ENCODE data around the gene BTNL2.

Gene BTNL2

DNA sequence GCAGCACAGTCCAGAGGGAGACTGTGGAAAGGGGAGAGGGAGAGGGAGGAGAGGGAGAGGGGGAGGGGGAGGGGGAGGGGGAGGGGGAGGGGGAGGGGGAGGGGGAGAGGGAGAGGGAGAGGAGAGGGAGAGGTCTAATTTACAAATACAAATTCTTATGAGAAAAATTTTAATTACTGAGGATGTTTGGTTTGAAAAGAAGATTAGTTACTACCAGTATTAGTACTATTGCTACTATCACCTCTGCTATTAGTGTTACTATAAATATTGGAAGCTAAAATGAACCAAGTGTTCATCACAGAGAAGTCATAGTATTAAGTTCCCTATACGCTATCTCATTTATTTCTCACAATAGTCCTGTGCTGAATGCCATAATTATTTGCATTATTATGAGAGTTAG is 20.9 kb downstream of the BTNL2 start (continued):
- TF ChIP-seq WT1 (tag by site-specific recombination; IDR thresholded peaks at IDR 0.05) (no peak), ZNF558 (tag by site-specific recombination; IDR thresholded peaks at IDR 0.05) (no peak), KLF16 (tag by site-specific recombination; IDR thresholded peaks at IDR 0.05) (no peak), KLF1 (tag by site-specific recombination; IDR thresholded peaks at IDR 0.05) (no peak), ZNF501 (tag by site-specific recombination; IDR thresholded peaks at IDR 0.05) (no peak), ZNF596 (tag by site-specific recombination; IDR thresholded peaks at IDR 0.05) (no peak), ZSCAN23 (tag by site-specific recombination; IDR thresholded peaks at IDR 0.05) (no peak), SCRT1 (tag by site-specific recombination; IDR thresholded peaks at IDR 0.05; ENCODE audit: borderline replicate concordance) (no peak)
- TF ChIP-seq, protein P1, sequence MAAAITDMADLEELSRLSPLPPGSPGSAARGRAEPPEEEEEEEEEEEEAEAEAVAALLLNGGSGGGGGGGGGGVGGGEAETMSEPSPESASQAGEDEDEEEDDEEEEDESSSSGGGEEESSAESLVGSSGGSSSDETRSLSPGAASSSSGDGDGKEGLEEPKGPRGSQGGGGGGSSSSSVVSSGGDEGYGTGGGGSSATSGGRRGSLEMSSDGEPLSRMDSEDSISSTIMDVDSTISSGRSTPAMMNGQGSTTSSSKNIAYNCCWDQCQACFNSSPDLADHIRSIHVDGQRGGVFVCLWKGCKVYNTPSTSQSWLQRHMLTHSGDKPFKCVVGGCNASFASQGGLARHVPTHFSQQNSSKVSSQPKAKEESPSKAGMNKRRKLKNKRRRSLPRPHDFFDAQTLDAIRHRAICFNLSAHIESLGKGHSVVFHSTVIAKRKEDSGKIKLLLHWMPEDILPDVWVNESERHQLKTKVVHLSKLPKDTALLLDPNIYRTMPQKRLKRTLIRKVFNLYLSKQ (tag by site-specific recombination; IDR thresholded peaks at IDR 0.05; ENCODE audit: borderline replicate concordance): no peak

- Histone ChIP-seq H3K4me3 (ENCODE audit: low read depth, low read length) (no peak overlapping the region), H3K36me3 (ENCODE audit: control insufficient read depth in 2 of 2, insufficient read depth in 1 of 2, low read length in 2 of 2) (no peaks in the 10 kb centered on the region), H3K9me3 (ENCODE audit: control insufficient read depth, insufficient read depth, low read depth, low read length) (no peaks in the 10 kb centered on the region), H3K27ac (ENCODE audit: extremely low read depth, low read depth, low read length) (no peak overlapping the region), H3K4me1 (ENCODE audit: control insufficient read depth, insufficient read depth, low read length) (no peaks in the 10 kb centered on the region)
- CTCF ChIA-PET: no interaction called here
- POLR2A ChIA-PET: no interaction called here
- TF ChIP-seq ZNF398 (tag by site-specific recombination; IDR thresholded peaks at IDR 0.05) (peak; percentile 45), ZNF645 (tag by site-specific recombination; IDR thresholded peaks at IDR 0.05) (no peak)
Measured at GRCh38 chr6:32382757-32383420, 24.1 kb downstream of the BTNL2 start.

DNA sequence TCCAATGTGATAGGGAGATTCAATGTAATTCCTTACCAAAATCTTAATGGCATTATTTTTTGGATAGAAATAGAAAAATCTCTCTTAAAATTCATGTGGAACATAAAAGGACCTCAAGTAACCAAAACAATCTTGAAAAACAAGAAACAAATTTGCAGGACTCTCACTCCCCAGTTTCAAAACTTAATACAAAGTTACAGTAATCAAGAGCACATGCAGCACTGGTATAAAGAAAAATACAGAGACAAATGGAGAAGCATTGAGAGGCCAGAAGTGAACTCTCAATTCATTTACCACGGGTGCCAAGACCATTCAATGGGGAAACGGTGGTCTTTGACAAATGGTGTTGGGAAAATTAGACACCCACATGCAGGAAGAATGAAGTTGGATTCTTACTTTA is 27.4 kb downstream of the BTNL2 start:
- ChIA-PET POLR2A (no interaction called here), CTCF (interaction anchor here (1.3 kb wide), 1 partner anchor 134 kb away, joined by 4 read pairs; no protein-coding TSS in a partner anchor)
- Histone ChIP-seq H3K4me3 (ENCODE audit: low read depth, low read length) (no peak overlapping the region), H3K9me3 (ENCODE audit: control insufficient read depth, insufficient read depth, low read depth, low read length) (no peaks in the 10 kb centered on the region), H3K4me1 (ENCODE audit: control insufficient read depth, insufficient read depth, low read length) (no peaks in the 10 kb centered on the region), H3K36me3 (ENCODE audit: control insufficient read depth in 2 of 2, insufficient read depth in 1 of 2, low read length in 2 of 2) (no peaks in the 10 kb centered on the region), H3K27ac (ENCODE audit: extremely low read depth, low read depth, low read length) (no peak overlapping the region)
- TF ChIP-seq ZNF560 (tag by site-specific recombination; IDR thresholded peaks at IDR 0.05; ENCODE audit: borderline replicate concordance) (no peak), WT1 (tag by site-specific recombination; IDR thresholded peaks at IDR 0.05) (no peak), PRDM10 (tag by site-specific recombination; IDR thresholded peaks at IDR 0.05) (no peak), PRDM6 (tag by site-specific recombination; IDR thresholded peaks at IDR 0.05) (no peak), ZNF169 (tag by site-specific recombination; IDR thresholded peaks at IDR 0.05) (no peak), MEIS1 (CRISPR knock-in tag; IDR thresholded peaks at IDR 0.05; ENCODE audit: borderline replicate concordance) (no peak), ZNF501 (tag by site-specific recombination; IDR thresholded peaks at IDR 0.05) (no peak), ZNF248 (tag by site-specific recombination; IDR thresholded peaks at IDR 0.05) (no peak), GLI2 (tag by site-specific recombination; IDR thresholded peaks at IDR 0.05; ENCODE audit: borderline replicate concordance, low read depth) (no peak)
- TF ChIP-seq, protein P2, sequence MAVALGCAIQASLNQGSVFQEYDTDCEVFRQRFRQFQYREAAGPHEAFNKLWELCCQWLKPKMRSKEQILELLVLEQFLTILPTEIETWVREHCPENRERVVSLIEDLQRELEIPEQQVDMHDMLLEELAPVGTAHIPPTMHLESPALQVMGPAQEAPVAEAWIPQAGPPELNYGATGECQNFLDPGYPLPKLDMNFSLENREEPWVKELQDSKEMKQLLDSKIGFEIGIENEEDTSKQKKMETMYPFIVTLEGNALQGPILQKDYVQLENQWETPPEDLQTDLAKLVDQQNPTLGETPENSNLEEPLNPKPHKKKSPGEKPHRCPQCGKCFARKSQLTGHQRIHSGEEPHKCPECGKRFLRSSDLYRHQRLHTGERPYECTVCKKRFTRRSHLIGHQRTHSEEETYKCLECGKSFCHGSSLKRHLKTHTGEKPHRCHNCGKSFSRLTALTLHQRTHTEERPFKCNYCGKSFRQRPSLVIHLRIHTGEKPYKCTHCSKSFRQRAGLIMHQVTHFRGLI (tag by site-specific recombination; IDR thresholded peaks at IDR 0.05): no peak

Measured in HEK293 (cell line).